K562 (cell line): ENCODE measurements around the gene SLC7A5.

Experiments
- E2F4 ChIP-seq: sonication (generic); formaldehyde crosslinking; IDR thresholded peaks from 2 replicates; pipeline ENCODE4 v1.8.0; 2022; ENCODE audit warnings: mild to moderate bottlenecking, low read depth, missing genetic modification reagents
- GATA2 ChIP-seq: sonication (generic); formaldehyde crosslinking; IDR thresholded peaks from 2 replicates; pipeline ENCODE4 v1.4.0; 2020; ENCODE audit warnings: mild to moderate bottlenecking, missing genetic modification reagents
- SAFB ChIP-seq: fragments of 200-400 bp; formaldehyde crosslinking; IDR thresholded peaks from 2 replicates; pipeline ENCODE4 v1.6.1; 2017; ENCODE audit warnings: low read depth, low read length, borderline replicate concordance
- ZNF224 ChIP-seq: sonication (generic); formaldehyde crosslinking; IDR thresholded peaks from 2 replicates; pipeline ENCODE4 v1.8.0; 2022; ENCODE audit warnings: mild to moderate bottlenecking, missing genetic modification reagents

GRCh38 chr16:87855852-87856715, 13.2 kb downstream of the SLC7A5 start:
- TF ChIP-seq E2F4 (no peak), ZNF224 (CRISPR knock-in tag) (no peak), GATA2 (CRISPR knock-in tag) (no peak), SAFB (no peak)
